Neuronal stem cell (in vitro differentiated cells): ENCODE data around the gene KIF16B.

ENCODE experiments used
- DNase-seq: peaks from one replicate; pipeline ENCODE4 v3.0.0-alpha.2; 2013; ENCODE audit warnings: low spot score
- H2AFZ ChIP-seq: one replicate; pipeline ENCODE4 v1.6.1; 2013; ENCODE audit warnings: mild to moderate bottlenecking, low read length, inconsistent platforms
- H2AK5ac ChIP-seq: 2 replicates; pipeline ENCODE4 v1.6.1; 2013; ENCODE audit warnings: low read depth, mild to moderate bottlenecking, inconsistent platforms, low read length, moderate library complexity, mixed read lengths
- H2BK120ac ChIP-seq: 2 replicates; pipeline ENCODE4 v1.6.1; 2013; ENCODE audit warnings: low read depth, mild to moderate bottlenecking, inconsistent platforms, low read length, moderate library complexity, mixed read lengths
- H2BK12ac ChIP-seq: one replicate; pipeline ENCODE4 v1.6.1; 2013; ENCODE audit warnings: low read length, inconsistent platforms
- H2BK15ac ChIP-seq: 2 replicates; pipeline ENCODE4 v1.6.1; 2013; ENCODE audit warnings: mild to moderate bottlenecking, low read length, inconsistent platforms, mixed read lengths
- H2BK5ac ChIP-seq: one replicate; pipeline ENCODE4 v1.6.1; 2013; ENCODE audit warnings: inconsistent platforms, mild to moderate bottlenecking, low read length, moderate library complexity
- H3K14ac ChIP-seq: one replicate; pipeline ENCODE4 v1.6.1; 2013; ENCODE audit warnings: low read length, inconsistent platforms
- H3K18ac ChIP-seq: 2 replicates; pipeline ENCODE4 v1.6.1; 2013; ENCODE audit warnings: low read length, inconsistent platforms
- H3K23ac ChIP-seq: 2 replicates; pipeline ENCODE4 v1.6.1; 2013; ENCODE audit warnings: low read depth, mild to moderate bottlenecking, mixed read lengths, low read length, inconsistent platforms; ENCODE audit not compliant: poor library complexity
- H3K27ac ChIP-seq: replicated peaks from 3 replicates; pipeline ENCODE4 v1.5.1; 2013; ENCODE audit warnings: low read length, inconsistent platforms
- H3K27me3 ChIP-seq, 3 experiments: 2 replicates each; pipeline ENCODE4 v1.6.1; 2013; ENCODE audit warnings: low read length in 3 of 3, mild to moderate bottlenecking in 2 of 3, inconsistent platforms in 1 of 3, low read depth in 1 of 3, mixed read lengths in 1 of 3, moderate library complexity in 1 of 3; ENCODE audit not compliant: control insufficient read depth in 3 of 3, insufficient read depth in 3 of 3
- H3K36me3 ChIP-seq, 2 donors: replicated peaks in 1 of 2; 2 replicates each; pipeline ENCODE4 v1.6.1; 2013; ENCODE audit warnings: low read length in 2 of 2; ENCODE audit not compliant: control insufficient read depth in 2 of 2, insufficient read depth in 2 of 2
- H3K4ac ChIP-seq: 2 replicates; pipeline ENCODE4 v1.6.1; 2013; ENCODE audit warnings: inconsistent platforms, mild to moderate bottlenecking, low read length, moderate library complexity
- H3K4me1 ChIP-seq, 2 donors: 1 replicate in 1 of 2; 2 replicates in 1 of 2; pipeline ENCODE4 v1.6.1; 2013; ENCODE audit warnings: low read length in 2 of 2, low read depth in 1 of 2; ENCODE audit not compliant: control insufficient read depth in 2 of 2, insufficient read depth in 1 of 2
- H3K4me2 ChIP-seq: one replicate; pipeline ENCODE4 v1.6.1; 2013; ENCODE audit warnings: mild to moderate bottlenecking, low read length, inconsistent platforms; ENCODE audit not compliant: insufficient read depth, poor library complexity, severe bottlenecking
- H3K4me3 ChIP-seq, 2 donors: 2 replicates each; pipeline ENCODE4 v1.5.1; 2013; ENCODE audit warnings: low read length in 2 of 2, mild to moderate bottlenecking in 2 of 2, inconsistent platforms in 1 of 2, moderate library complexity in 1 of 2
- H3K79me1 ChIP-seq: one replicate; pipeline ENCODE4 v1.6.1; 2013; ENCODE audit warnings: low read depth, mild to moderate bottlenecking, inconsistent platforms, low read length, moderate library complexity
- H3K9ac ChIP-seq: one replicate; pipeline ENCODE4 v1.6.1; 2013; ENCODE audit warnings: mild to moderate bottlenecking, low read depth, low read length, inconsistent platforms; ENCODE audit not compliant: poor library complexity
- H3K9me3 ChIP-seq, 2 donors: replicated peaks in 1 of 2; 2 replicates each; pipeline versions ENCODE3 to v1.6.1; 2013; ENCODE audit warnings: low read length in 2 of 2, mild to moderate bottlenecking in 2 of 2, inconsistent platforms in 1 of 2, low read depth in 1 of 2, mixed read lengths in 1 of 2, moderate library complexity in 1 of 2; ENCODE audit not compliant: control insufficient read depth in 2 of 2, insufficient read depth in 1 of 2
- H4K8ac ChIP-seq: one replicate; pipeline ENCODE4 v1.6.1; 2013; ENCODE audit warnings: low read depth, mild to moderate bottlenecking, inconsistent platforms, low read length, moderate library complexity
- H4K91ac ChIP-seq: one replicate; pipeline ENCODE4 v1.6.1; 2013; ENCODE audit warnings: low read length, low read depth, mild to moderate bottlenecking, inconsistent platforms; ENCODE audit not compliant: poor library complexity
- WGBS, 2 donors: extraction: QIAGEN DNeasy Blood & Tissue Kit; methylation state at CpG; one replicate each; pipeline ENCODE4 v1.1.7; 2013; ENCODE audit warnings: missing lambda C conversion rate in 2 of 2, mixed read lengths in 1 of 2; ENCODE audit not compliant: insufficient read length in 2 of 2, insufficient replicate concordance in 1 of 2; ENCODE audit errors: extremely low coverage in 2 of 2; 5-methylcytosine and 5-hydroxymethylcytosine counted together

The KIF16B gene

GRCh38 chr20:16590041-16590633, 16.9 kb upstream of the KIF16B start:
- Histone ChIP-seq H4K91ac (no peak overlapping the region), H2BK120ac (no peak overlapping the region), H3K4ac (no peak overlapping the region), H3K18ac (no peak overlapping the region), H2BK15ac (no peak overlapping the region), H3K4me1 (no peaks in the 10 kb centered on the region), H3K36me3 (no peaks in the 10 kb centered on the region), H2AK5ac (no peak overlapping the region), H3K27me3 (no peaks in the 10 kb centered on the region), H2BK12ac (no peak overlapping the region), H3K4me3 (no peak overlapping the region), H3K9me3 (peaks cover 0 to 2% of the 10 kb centered on the region in 2 donors), H3K14ac (no peak overlapping the region), H3K9ac (no peak overlapping the region), H3K4me2 (no peak overlapping the region), H3K23ac (no peak overlapping the region), H3K79me1 (no peaks in the 10 kb centered on the region), H2BK5ac (no peak overlapping the region), H2AFZ (no peak overlapping the region), H4K8ac (no peak overlapping the region), H3K27ac (no peak overlapping the region)
- no peak for DNase-seq
- no CpG with 5 or more reads among the region's 7 CpGs for WGBS, 2 donors

DNA sequence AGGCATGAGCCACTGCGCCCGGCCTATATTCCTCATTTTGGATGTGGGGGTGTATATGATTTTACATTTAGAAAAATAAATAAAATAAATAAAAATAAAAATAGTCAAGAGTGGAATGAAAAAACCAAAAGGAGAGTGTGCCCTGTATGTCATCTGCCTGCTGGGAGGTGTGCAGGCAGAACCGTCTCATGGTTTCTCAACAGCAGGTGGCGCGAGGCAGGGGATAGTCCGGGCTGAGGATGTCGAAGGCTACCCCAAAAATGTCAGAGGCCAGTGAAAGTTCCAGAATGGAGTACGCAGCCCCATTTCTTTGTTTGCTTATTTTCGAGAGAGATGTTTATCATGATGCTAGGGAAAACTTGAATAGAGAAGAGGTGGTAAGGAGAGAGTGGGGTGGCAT, 16.4 kb upstream of the KIF16B start:
- no peak overlapping the region for H3K27ac ChIP-seq
- no CpG with 5 or more reads among the region's 9 CpGs for WGBS, 2 donors

DNA sequence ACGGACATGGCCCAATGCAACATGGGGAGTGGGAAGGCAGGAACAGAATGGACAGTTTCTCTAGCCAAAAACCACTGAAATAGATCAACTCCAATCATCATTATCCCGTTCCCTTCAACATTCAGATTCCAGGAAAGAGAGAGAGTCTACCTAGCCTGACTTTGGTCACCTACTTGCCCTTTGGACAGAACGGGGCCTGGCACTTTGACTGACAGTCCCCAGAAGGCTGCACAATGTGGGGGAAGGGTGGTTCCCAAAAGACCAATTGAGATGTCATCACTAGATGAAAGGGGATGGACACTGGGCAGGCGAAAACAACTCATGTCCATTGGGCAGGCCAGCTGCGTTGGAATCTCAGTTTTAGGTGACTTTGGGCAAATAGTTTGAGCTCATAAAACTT, 15.0 kb upstream of the KIF16B start:
- no peak overlapping the region for H3K14ac ChIP-seq
- H3K27me3 ChIP-seq: no peaks in the 10 kb centered on the region
- no peak for DNase-seq
- H4K91ac ChIP-seq: no peak overlapping the region
- no peaks in the 10 kb centered on the region for H3K36me3 ChIP-seq
- H3K23ac ChIP-seq: no peak overlapping the region
- no peaks in the 10 kb centered on the region for H3K79me1 ChIP-seq
- WGBS, 2 donors: no CpG with 5 or more reads among the region's 5 CpGs
- H3K18ac ChIP-seq: no peak overlapping the region
- H3K27ac ChIP-seq: no peak overlapping the region
- H2BK5ac ChIP-seq: no peak overlapping the region
- H3K4me3 ChIP-seq: no peak overlapping the region
- no peak overlapping the region for H3K4ac ChIP-seq
- no peak overlapping the region for H2BK15ac ChIP-seq
- no peak overlapping the region for H4K8ac ChIP-seq
- H2BK12ac ChIP-seq: no peak overlapping the region
- H3K9ac ChIP-seq: no peak overlapping the region
- H3K9me3 ChIP-seq: peaks cover 0 to 2% of the 10 kb centered on the region in 2 donors
- H2AK5ac ChIP-seq: no peak overlapping the region
- H2BK120ac ChIP-seq: no peak overlapping the region
- H3K4me1 ChIP-seq: no peaks in the 10 kb centered on the region
- H2AFZ ChIP-seq: no peak overlapping the region
- H3K4me2 ChIP-seq: no peak overlapping the region

More for the DNA sequence above, 16.4 kb upstream of the KIF16B start:
- Histone ChIP-seq H2BK12ac (no peak overlapping the region), H3K23ac (no peak overlapping the region), H2BK120ac (no peak overlapping the region), H2AK5ac (no peak overlapping the region), H3K4ac (no peak overlapping the region), H3K9me3 (peaks cover 0 to 2% of the 10 kb centered on the region in 2 donors), H3K4me3 (no peak overlapping the region), H3K18ac (no peak overlapping the region), H2BK5ac (no peak overlapping the region), H3K4me1 (no peaks in the 10 kb centered on the region), H2AFZ (no peak overlapping the region), H3K14ac (no peak overlapping the region), H4K8ac (no peak overlapping the region), H3K27me3 (no peaks in the 10 kb centered on the region), H3K4me2 (no peak overlapping the region), H3K9ac (no peak overlapping the region), H4K91ac (no peak overlapping the region), H3K36me3 (no peaks in the 10 kb centered on the region), H3K79me1 (no peaks in the 10 kb centered on the region), H2BK15ac (no peak overlapping the region)
- DNase-seq: no peak

DNA sequence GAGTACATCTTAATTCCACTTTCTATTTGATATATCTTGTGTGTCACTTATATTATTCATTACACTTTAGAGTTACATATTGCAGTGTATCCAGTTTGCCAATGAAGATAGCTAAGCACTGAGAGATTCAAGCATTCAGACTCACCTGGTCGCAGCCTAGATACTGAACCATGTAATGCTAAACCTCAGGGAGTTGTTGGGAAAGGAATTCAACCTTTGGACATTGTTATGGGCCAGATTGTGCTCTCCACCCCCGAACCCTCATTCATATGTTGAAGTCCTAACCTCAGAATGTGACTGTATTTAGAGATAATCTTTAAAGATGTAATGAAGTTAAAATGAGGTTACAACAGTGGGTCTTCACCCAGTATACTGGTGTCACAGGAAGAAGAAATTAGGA, 13.8 kb upstream of the KIF16B start:
- no peak overlapping the region for H3K18ac ChIP-seq
- no peak overlapping the region for H3K27ac ChIP-seq
- no peak overlapping the region for H3K9ac ChIP-seq
- H3K4me2 ChIP-seq: no peak overlapping the region
- no peak for DNase-seq
- no peak overlapping the region for H4K8ac ChIP-seq
- no peak overlapping the region for H2AFZ ChIP-seq
- no peak overlapping the region for H3K4me3 ChIP-seq
- H3K36me3 ChIP-seq: no peaks in the 10 kb centered on the region
- H4K91ac ChIP-seq: no peak overlapping the region
- no peak overlapping the region for H2BK15ac ChIP-seq
- no peak overlapping the region for H2BK120ac ChIP-seq
- no peaks in the 10 kb centered on the region for H3K27me3 ChIP-seq
- no peaks in the 10 kb centered on the region for H3K79me1 ChIP-seq
- no peak overlapping the region for H3K4ac ChIP-seq
- no peak overlapping the region for H2BK5ac ChIP-seq
- no peak overlapping the region for H2AK5ac ChIP-seq
- H3K23ac ChIP-seq: no peak overlapping the region
- no peaks in the 10 kb centered on the region for H3K4me1 ChIP-seq
- no peak overlapping the region for H3K14ac ChIP-seq
- H3K9me3 ChIP-seq: peaks cover 0 to 2% of the 10 kb centered on the region in 2 donors
- no CpG with 5 or more reads among the region's 2 CpGs for whole genome bisulfite sequencing, 2 donors
- no peak overlapping the region for H2BK12ac ChIP-seq
